ENCODE data around the gene FRMPD1. TPM values are rescaled to one million over a fixed set of nuclear protein-coding genes. Genes with fewer than 3 reads are reported as not detected.

Gene FRMPD1
- total and polyA plus RNA-seq, 3 experiments from 2014 or later: not detected

DNA sequence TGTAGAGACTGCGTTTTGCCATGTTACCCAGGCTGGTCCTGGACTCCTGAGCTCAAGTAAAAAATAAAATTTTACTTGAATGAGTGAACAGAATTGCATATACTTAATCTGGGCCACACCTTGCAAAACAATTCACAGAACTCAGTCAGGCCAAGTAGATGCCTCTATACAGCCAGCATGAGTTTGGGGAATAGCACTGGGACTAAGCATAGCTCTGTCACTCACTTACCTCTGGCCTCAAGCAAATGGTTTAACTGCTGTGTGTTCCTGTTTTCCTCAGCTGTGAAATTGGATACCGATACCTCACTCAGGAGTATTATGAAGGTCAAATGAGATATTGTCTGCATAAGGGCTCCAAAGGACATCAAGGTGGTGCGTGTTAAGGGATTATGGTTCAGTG lies 10.9 kb upstream of the FRMPD1 start:
- Mint-ChIP-seq H3K4me3 (no peak overlapping the region), H3K27me3 (peaks cover 14 to 47% of the 10 kb centered on the region in 2 donors), H3K27ac (no peak overlapping the region), H3K36me3 (no peaks in the 10 kb centered on the region), H3K9me3 (no peaks in the 10 kb centered on the region), H3K4me1 (no peaks in the 10 kb centered on the region)
- Histone ChIP-seq H3K36me3 (ENCODE audit: insufficient read depth, low read length) (no peaks in the 10 kb centered on the region), H3K4me3 (ENCODE audit: low read length) (no peak overlapping the region), H3K4me1 (ENCODE audit: insufficient read depth, low read length) (no peaks in the 10 kb centered on the region), H3K27ac (ENCODE audit: low read depth, low read length) (no peak overlapping the region), H3K27me3 (ENCODE audit: insufficient read depth, low read length, poor library complexity, severe bottlenecking) (no peaks in the 10 kb centered on the region), H3K9me3 (ENCODE audit: low read length) (no peaks in the 10 kb centered on the region)
- ChIA-PET POLR2A (interaction anchor here (0.5 kb wide), 1 partner anchor 111 kb away, joined by 3 read pairs; no protein-coding TSS in a partner anchor), CTCF (no interaction called here)
- no peak for DNase-seq

DNA sequence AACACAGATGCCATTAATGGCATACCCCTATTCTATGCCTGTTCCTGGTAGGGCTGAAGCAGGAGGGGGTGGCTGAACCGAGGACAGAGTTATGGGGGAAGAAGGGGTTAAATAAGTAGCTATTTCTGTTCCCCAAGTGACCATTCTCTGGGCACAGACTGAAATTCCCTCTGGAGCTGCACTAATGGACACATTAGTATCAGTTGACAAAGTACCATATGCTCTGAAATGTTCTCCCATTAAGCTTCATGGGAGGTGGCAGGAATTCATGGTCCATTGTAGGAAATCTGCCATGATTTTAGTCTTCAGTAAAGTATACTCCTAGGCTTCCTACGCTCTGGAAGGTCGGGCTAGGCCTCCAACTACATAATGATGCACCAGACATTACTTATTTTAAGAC lies 10.5 kb upstream of the FRMPD1 start:
- no peak overlapping the region for H3K27ac Mint-ChIP-seq
- H3K9me3 Mint-ChIP-seq: no peaks in the 10 kb centered on the region
- H3K27me3 ChIP-seq (ENCODE audit: insufficient read depth, low read length, poor library complexity, severe bottlenecking): no peaks in the 10 kb centered on the region

DNA sequence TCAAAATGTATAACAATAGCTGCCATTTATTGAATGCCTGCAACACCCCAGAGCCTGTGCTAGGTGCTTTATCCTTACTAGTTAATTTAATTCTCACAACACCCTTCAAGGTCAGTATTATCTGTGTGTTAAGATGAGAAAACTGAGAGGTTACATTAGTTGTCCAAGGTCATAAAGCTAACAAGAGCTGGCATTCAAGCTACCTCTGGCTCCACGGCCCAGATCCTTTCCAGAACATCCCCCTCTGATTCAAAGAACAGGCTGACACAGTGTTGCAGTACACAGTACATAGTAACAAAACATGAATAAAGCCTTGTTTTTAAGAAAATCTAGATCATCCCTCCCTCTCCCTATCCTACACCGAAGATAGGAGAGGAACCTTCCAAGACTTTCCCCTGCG lies 9.4 kb upstream of the FRMPD1 start:
- H3K4me1 Mint-ChIP-seq: no peaks in the 10 kb centered on the region
- ChIA-PET CTCF (no interaction called here), POLR2A (no interaction called here)
- no peaks in the 10 kb centered on the region for H3K9me3 ChIP-seq (ENCODE audit: low read length)
- H3K9me3 Mint-ChIP-seq: no peaks in the 10 kb centered on the region
- H3K27ac ChIP-seq (ENCODE audit: low read depth, low read length): no peak overlapping the region
- H3K27me3 ChIP-seq (ENCODE audit: insufficient read depth, low read length, poor library complexity, severe bottlenecking): no peaks in the 10 kb centered on the region
- H3K36me3 Mint-ChIP-seq: no peaks in the 10 kb centered on the region
- peaks cover 15 to 44% of the 10 kb centered on the region in 2 donors for H3K27me3 Mint-ChIP-seq
- no peak overlapping the region for H3K27ac Mint-ChIP-seq
- no peak for DNase-seq
- no peaks in the 10 kb centered on the region for H3K4me1 ChIP-seq (ENCODE audit: insufficient read depth, low read length)
- no peak overlapping the region for H3K4me3 ChIP-seq (ENCODE audit: low read length)
- no peaks in the 10 kb centered on the region for H3K36me3 ChIP-seq (ENCODE audit: insufficient read depth, low read length)
- H3K4me3 Mint-ChIP-seq: no peak overlapping the region

More for the DNA sequence above, 10.5 kb upstream of the FRMPD1 start:
- POLR2A ChIA-PET: no interaction called here
- Mint-ChIP-seq H3K36me3 (no peaks in the 10 kb centered on the region), H3K27me3 (peaks cover 15 to 44% of the 10 kb centered on the region in 2 donors), H3K4me1 (no peaks in the 10 kb centered on the region), H3K4me3 (no peak overlapping the region)
- no peak for DNase-seq
- Histone ChIP-seq H3K36me3 (ENCODE audit: insufficient read depth, low read length) (no peaks in the 10 kb centered on the region), H3K9me3 (ENCODE audit: low read length) (no peaks in the 10 kb centered on the region), H3K4me3 (ENCODE audit: low read length) (no peak overlapping the region), H3K27ac (ENCODE audit: low read depth, low read length) (no peak overlapping the region), H3K4me1 (ENCODE audit: insufficient read depth, low read length) (no peaks in the 10 kb centered on the region)
- CTCF ChIA-PET: no interaction called here

DNA sequence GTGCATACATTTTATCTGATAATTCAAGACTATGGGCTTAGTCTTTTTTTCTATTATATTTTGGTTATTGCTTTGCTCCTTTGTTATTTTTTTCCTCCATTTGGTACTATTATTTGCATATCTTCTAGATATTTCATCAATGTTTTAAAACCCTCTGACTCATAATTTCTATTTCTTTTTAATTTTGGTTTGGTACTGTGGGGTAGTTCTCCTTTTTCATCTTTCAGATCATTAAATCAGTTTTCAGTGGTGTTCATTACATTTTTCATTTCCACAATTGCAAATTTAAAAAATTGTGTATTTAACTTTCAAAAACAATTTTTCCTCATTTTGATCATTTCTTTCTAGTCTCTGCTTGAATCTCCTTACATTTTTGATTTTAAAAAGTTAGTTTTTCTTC lies 7.5 kb upstream of the FRMPD1 start:
- no peak overlapping the region for H3K27ac ChIP-seq (ENCODE audit: low read depth, low read length)
- no peaks in the 10 kb centered on the region for H3K9me3 ChIP-seq (ENCODE audit: low read length)
- ChIA-PET CTCF (no interaction called here), POLR2A (no interaction called here)
- no peak for DNase-seq
- H3K4me1 ChIP-seq (ENCODE audit: insufficient read depth, low read length): no peaks in the 10 kb centered on the region
- H3K36me3 ChIP-seq (ENCODE audit: insufficient read depth, low read length): no peaks in the 10 kb centered on the region
- peaks cover 5% of the 10 kb centered on the region for H3K27me3 ChIP-seq (ENCODE audit: insufficient read depth, low read length, poor library complexity, severe bottlenecking)
- H3K27me3 Mint-ChIP-seq: peaks cover 19 to 49% of the 10 kb centered on the region in 2 donors
- H3K36me3 Mint-ChIP-seq: no peaks in the 10 kb centered on the region
- H3K4me3 ChIP-seq (ENCODE audit: low read length): no peak overlapping the region
- no peaks in the 10 kb centered on the region for H3K9me3 Mint-ChIP-seq
- H3K4me1 Mint-ChIP-seq: no peaks in the 10 kb centered on the region
- H3K27ac Mint-ChIP-seq: peak overlapping the region in 1 of 8 donors; percentile 38
- no peak overlapping the region for H3K4me3 Mint-ChIP-seq

DNA sequence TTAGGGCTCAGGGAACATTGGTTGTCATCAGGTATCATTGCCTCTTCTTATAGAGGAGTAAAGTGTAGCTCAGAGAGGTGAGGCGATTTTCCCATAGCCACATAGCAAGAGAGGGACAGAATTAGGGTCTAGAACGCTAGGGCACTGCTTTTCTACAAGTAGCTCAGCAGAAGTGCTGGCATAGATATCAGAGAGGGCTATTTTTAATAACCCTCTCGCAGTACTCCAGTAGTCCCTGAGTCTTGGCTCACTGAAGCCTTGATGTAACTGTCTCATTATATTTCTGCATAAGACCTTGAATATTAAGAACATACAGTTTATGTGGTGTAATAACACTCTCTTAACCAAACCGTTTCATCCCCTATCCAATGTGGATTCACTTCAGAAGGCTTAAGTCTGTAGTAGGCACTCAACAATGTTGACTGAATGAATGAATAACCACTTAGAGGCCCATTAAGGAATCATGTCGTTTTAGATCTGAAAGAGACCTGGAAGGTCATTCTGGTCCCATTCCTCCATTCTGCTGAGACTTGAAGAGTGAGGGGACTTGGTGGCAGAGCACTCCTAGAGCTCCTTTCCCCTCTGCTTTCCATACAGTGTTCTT lies 4.7 kb upstream of the FRMPD1 start:
- no peak overlapping the region for H3K4me3 Mint-ChIP-seq
- H3K36me3 Mint-ChIP-seq: no peaks in the 10 kb centered on the region
- H3K4me1 ChIP-seq (ENCODE audit: insufficient read depth, low read length): peaks cover 4% of the 10 kb centered on the region
- H3K27ac Mint-ChIP-seq: no peak overlapping the region
- H3K4me1 Mint-ChIP-seq: peaks cover 4 to 5% (median 4%) of the 10 kb centered on the region in 3 donors
- CTCF ChIA-PET: no interaction called here
- H3K27me3 ChIP-seq (ENCODE audit: insufficient read depth, low read length, poor library complexity, severe bottlenecking): peaks cover 12% of the 10 kb centered on the region
- no peaks in the 10 kb centered on the region for H3K9me3 ChIP-seq (ENCODE audit: low read length)
- H3K36me3 ChIP-seq (ENCODE audit: insufficient read depth, low read length): no peaks in the 10 kb centered on the region
- H3K27ac ChIP-seq (ENCODE audit: low read depth, low read length): no peak overlapping the region
- H3K27me3 Mint-ChIP-seq: peaks cover 25 to 59% of the 10 kb centered on the region in 2 donors
- H3K9me3 Mint-ChIP-seq: no peaks in the 10 kb centered on the region
- H3K4me3 ChIP-seq (ENCODE audit: low read length): no peak overlapping the region
- POLR2A ChIA-PET: no interaction called here
- DNase-seq: no peak

DNA sequence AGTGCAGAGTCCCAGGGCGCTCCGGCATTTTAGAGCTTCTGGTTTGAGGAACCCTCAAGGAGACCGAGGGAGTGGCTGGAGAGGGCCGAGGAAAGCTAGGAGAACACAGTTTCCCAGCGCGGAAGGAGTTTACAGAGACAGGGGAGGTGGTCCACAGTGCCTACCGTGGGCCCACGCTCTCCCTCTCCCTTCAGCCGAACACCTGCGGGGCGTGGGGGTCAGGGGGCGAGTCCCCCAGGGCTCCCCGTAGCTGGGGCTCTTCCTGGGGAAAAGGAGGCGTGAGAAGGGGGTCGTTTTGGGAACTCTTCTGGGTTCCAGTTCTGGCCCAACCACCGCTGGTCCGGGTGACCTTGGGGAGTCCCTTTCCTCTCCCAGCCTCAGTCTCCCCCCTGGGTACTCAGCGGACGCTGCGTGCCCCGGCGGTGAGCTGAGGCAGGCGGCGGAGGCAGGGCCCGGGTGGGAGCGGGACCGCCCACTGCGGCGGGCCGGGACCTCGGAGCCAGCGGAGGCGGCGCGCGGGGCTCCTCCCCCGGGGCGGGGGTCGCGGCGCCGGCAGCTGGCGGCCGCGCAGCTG lies 368 bp upstream of the FRMPD1 start:
- peaks cover 11% of the 10 kb centered on the region for H3K4me1 ChIP-seq (ENCODE audit: insufficient read depth, low read length)
- no peak overlapping the region for H3K27ac ChIP-seq (ENCODE audit: low read depth, low read length)
- no peaks in the 10 kb centered on the region for H3K36me3 ChIP-seq (ENCODE audit: insufficient read depth, low read length)
- Mint-ChIP-seq H3K36me3 (peaks cover 0 to 2% (median 0%) of the 10 kb centered on the region in 3 donors), H3K27me3 (peaks cover 41 to 73% of the 10 kb centered on the region in 2 donors), H3K4me1 (peaks cover 8 to 14% (median 8%) of the 10 kb centered on the region in 3 donors), H3K4me3 (peak overlapping the region; percentile 49 to 88 (median 79)), H3K9me3 (peaks cover 0 to 2% (median 0%) of the 10 kb centered on the region in 5 donors), H3K27ac (peak overlapping the region in 3 of 8 donors; percentile 17 to 70 (median 22))
- H3K27me3 ChIP-seq (ENCODE audit: insufficient read depth, low read length, poor library complexity, severe bottlenecking): peaks cover 25% of the 10 kb centered on the region
- DNase-seq: no peak
- H3K9me3 ChIP-seq (ENCODE audit: low read length): no peaks in the 10 kb centered on the region
- CTCF ChIA-PET: interaction anchor here (1.3 kb wide), 1 partner anchor 29 kb away, joined by 3 read pairs; no protein-coding TSS in a partner anchor
- no peak overlapping the region for H3K4me3 ChIP-seq (ENCODE audit: low read length)
- POLR2A ChIA-PET: no interaction called here

DNA sequence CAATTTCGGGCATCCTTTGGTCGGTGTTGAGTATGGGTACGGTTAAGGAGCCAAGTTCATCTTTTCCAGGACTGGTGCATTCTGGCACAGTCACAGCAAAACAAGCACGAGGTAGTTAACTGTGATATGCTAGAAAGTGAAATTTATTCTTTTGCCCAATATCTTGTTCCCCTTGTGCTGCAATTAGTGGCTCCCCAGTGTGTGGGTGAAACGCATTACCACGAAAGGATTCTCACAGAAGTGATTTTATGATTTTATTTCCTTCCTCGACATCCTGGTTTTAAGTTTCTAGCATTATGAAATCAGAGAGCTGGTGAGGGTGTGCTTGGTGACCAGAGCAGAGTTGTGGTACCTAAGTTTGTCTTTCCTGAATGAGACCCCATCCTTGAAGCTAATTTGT lies 1.5 kb downstream of the FRMPD1 start:
- Histone ChIP-seq H3K27ac (ENCODE audit: low read depth, low read length) (no peak overlapping the region), H3K4me1 (ENCODE audit: insufficient read depth, low read length) (peaks cover 11% of the 10 kb centered on the region), H3K27me3 (ENCODE audit: insufficient read depth, low read length, poor library complexity, severe bottlenecking) (peaks cover 25% of the 10 kb centered on the region), H3K4me3 (ENCODE audit: low read length) (no peak overlapping the region), H3K9me3 (ENCODE audit: low read length) (no peaks in the 10 kb centered on the region), H3K36me3 (ENCODE audit: insufficient read depth, low read length) (no peaks in the 10 kb centered on the region)
- CTCF ChIA-PET: no interaction called here
- H3K36me3 Mint-ChIP-seq: peaks cover 0 to 4% (median 0%) of the 10 kb centered on the region in 3 donors
- peaks cover 0 to 2% (median 0%) of the 10 kb centered on the region in 5 donors for H3K9me3 Mint-ChIP-seq
- H3K4me1 Mint-ChIP-seq: peaks cover 8 to 14% (median 8%) of the 10 kb centered on the region in 3 donors
- POLR2A ChIA-PET: no interaction called here
- H3K27me3 Mint-ChIP-seq: peaks cover 39 to 76% of the 10 kb centered on the region in 2 donors
- DNase-seq: no peak
- peak overlapping the region in 4 of 7 donors; percentile 4 to 79 (median 40) for H3K4me3 Mint-ChIP-seq
- H3K27ac Mint-ChIP-seq: no peak overlapping the region

DNA sequence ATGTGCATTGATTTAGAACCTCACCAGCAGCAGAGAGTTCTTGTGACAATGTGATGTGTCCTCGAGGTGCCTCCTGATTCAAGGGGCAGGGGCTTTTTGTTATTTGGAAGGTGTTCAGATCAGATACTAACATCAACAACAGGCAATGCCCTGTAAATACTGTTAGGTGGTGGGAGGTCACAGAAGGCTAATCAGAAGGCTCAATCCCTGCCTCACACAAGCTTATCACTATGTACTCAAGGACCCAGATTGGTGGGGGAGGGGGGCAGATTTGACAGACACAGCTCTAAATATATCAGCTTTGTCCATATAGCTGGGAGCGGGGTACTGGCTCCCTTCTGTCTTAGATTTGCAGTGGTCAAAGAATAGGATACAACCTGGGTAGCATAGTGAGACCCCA lies 2.6 kb downstream of the FRMPD1 start:
- H3K9me3 ChIP-seq (ENCODE audit: low read length): no peaks in the 10 kb centered on the region
- Mint-ChIP-seq H3K27ac (no peak overlapping the region), H3K27me3 (peaks cover 43 to 78% of the 10 kb centered on the region in 2 donors), H3K36me3 (peaks cover 0 to 4% (median 0%) of the 10 kb centered on the region in 3 donors), H3K4me1 (peaks cover 8 to 14% (median 8%) of the 10 kb centered on the region in 3 donors), H3K9me3 (peaks cover 0 to 2% (median 0%) of the 10 kb centered on the region in 5 donors), H3K4me3 (peak overlapping the region in 1 of 7 donors; percentile 7)
- ChIA-PET POLR2A (no interaction called here), CTCF (no interaction called here)
- peaks cover 11% of the 10 kb centered on the region for H3K4me1 ChIP-seq (ENCODE audit: insufficient read depth, low read length)
- H3K27me3 ChIP-seq (ENCODE audit: insufficient read depth, low read length, poor library complexity, severe bottlenecking): peaks cover 22% of the 10 kb centered on the region
- no peak overlapping the region for H3K4me3 ChIP-seq (ENCODE audit: low read length)
- H3K36me3 ChIP-seq (ENCODE audit: insufficient read depth, low read length): no peaks in the 10 kb centered on the region
- no peak for DNase-seq
- no peak overlapping the region for H3K27ac ChIP-seq (ENCODE audit: low read depth, low read length)

All from CD8-positive, alpha-beta memory T cell (primary cell).